Spleen (tissue), 7 donors: ENCODE measurements around the gene EGFR.

Source experiments
- CTCF ChIP-seq, 11 experiments: fragments of 200-600 bp in 7 of 11; fragments of 450-650 bp in 4 of 11; sonication (generic) in 4 of 11; IDR thresholded peaks in 8 of 11; conservative IDR thresholded peaks in 3 of 11; 1 replicate in 7 of 11; 2 replicates in 4 of 11; pipeline versions ENCODE4 v1.4.0 to v1.8.0; 2016 to 2021; ENCODE audit warnings: antibody characterized with exemption in 11 of 11, inconsistent platforms in 4 of 11, mild to moderate bottlenecking in 1 of 11
- POLR2A ChIP-seq, 3 donors: fragments of 450-650 bp; IDR thresholded peaks; one replicate each; pipeline ENCODE4 v1.5.1; 2017; ENCODE audit warnings: antibody characterized with exemption in 3 of 3, mild to moderate bottlenecking in 1 of 3
- donor health status: DM: no; HTN: no; CAD: no; lungs with moderate emphysema.
- donor health status: DM: no; HTN: no; CAD: no.
- donor health status: DM: no; HTN: no; CAD: no.

GRCh38 chr7:55081068-55081467 lies 62.3 kb downstream of the EGFR start:
- TF ChIP-seq CTCF (IDR thresholded peaks at IDR 0.05 in 8 of 11, conservative IDR thresholded peaks at IDR 0.05 in 3 of 11) (no peak), POLR2A (IDR thresholded peaks at IDR 0.05) (no peak)
